ENCODE measurements around the gene GPC6.

GPC6 gene

DNA sequence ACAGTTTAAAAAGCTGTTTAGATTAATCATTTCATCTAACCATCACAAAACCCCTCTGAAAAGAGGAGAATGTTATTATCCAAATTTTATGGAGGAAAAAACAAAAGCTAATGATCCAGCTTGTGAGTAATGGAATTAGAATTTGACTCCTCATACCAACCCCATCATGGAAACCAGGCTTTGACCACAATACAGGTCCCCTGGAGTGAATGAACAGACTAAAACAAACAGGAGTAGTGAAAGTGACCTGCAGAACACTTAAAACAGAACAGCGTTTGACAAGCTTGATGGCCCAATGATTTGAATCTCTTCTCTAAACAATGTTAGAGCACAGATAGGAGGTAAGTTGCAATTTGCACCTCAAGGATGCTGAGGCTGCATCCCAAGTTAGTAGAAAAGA lies 1022.9 kb downstream of the GPC6 start:
- Histone ChIP-seq H3K4me3 (replicated peaks; ENCODE audit: insufficient read depth, low read length) (no peak overlapping the region), H3K27me3 (ENCODE audit: insufficient read depth, poor library complexity, severe bottlenecking) (no peaks in the 10 kb centered on the region), H3K27ac (replicated peaks) (no peak overlapping the region)
- TF ChIP-seq, protein P1, sequence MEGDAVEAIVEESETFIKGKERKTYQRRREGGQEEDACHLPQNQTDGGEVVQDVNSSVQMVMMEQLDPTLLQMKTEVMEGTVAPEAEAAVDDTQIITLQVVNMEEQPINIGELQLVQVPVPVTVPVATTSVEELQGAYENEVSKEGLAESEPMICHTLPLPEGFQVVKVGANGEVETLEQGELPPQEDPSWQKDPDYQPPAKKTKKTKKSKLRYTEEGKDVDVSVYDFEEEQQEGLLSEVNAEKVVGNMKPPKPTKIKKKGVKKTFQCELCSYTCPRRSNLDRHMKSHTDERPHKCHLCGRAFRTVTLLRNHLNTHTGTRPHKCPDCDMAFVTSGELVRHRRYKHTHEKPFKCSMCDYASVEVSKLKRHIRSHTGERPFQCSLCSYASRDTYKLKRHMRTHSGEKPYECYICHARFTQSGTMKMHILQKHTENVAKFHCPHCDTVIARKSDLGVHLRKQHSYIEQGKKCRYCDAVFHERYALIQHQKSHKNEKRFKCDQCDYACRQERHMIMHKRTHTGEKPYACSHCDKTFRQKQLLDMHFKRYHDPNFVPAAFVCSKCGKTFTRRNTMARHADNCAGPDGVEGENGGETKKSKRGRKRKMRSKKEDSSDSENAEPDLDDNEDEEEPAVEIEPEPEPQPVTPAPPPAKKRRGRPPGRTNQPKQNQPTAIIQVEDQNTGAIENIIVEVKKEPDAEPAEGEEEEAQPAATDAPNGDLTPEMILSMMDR (IDR thresholded peaks at IDR 0.05; ENCODE audit: insufficient read depth, low read length), result no peak
- TF ChIP-seq GABPA (IDR thresholded peaks at IDR 0.05; ENCODE audit: low read depth) (no peak), SPI1 (IDR thresholded peaks at IDR 0.05; ENCODE audit: borderline replicate concordance, low read depth) (no peak), POLR2AphosphoS5 (IDR thresholded peaks at IDR 0.05; ENCODE audit: low read depth) (no peak)
- TF ChIP-seq, protein P2, sequence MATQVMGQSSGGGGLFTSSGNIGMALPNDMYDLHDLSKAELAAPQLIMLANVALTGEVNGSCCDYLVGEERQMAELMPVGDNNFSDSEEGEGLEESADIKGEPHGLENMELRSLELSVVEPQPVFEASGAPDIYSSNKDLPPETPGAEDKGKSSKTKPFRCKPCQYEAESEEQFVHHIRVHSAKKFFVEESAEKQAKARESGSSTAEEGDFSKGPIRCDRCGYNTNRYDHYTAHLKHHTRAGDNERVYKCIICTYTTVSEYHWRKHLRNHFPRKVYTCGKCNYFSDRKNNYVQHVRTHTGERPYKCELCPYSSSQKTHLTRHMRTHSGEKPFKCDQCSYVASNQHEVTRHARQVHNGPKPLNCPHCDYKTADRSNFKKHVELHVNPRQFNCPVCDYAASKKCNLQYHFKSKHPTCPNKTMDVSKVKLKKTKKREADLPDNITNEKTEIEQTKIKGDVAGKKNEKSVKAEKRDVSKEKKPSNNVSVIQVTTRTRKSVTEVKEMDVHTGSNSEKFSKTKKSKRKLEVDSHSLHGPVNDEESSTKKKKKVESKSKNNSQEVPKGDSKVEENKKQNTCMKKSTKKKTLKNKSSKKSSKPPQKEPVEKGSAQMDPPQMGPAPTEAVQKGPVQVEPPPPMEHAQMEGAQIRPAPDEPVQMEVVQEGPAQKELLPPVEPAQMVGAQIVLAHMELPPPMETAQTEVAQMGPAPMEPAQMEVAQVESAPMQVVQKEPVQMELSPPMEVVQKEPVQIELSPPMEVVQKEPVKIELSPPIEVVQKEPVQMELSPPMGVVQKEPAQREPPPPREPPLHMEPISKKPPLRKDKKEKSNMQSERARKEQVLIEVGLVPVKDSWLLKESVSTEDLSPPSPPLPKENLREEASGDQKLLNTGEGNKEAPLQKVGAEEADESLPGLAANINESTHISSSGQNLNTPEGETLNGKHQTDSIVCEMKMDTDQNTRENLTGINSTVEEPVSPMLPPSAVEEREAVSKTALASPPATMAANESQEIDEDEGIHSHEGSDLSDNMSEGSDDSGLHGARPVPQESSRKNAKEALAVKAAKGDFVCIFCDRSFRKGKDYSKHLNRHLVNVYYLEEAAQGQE (IDR thresholded peaks at IDR 0.05; ENCODE audit: insufficient replicate concordance, low read depth), result no peak
- no peak for DNase-seq (ENCODE audit: low read depth in 1 of 2, low spot score in 1 of 2)

DNA sequence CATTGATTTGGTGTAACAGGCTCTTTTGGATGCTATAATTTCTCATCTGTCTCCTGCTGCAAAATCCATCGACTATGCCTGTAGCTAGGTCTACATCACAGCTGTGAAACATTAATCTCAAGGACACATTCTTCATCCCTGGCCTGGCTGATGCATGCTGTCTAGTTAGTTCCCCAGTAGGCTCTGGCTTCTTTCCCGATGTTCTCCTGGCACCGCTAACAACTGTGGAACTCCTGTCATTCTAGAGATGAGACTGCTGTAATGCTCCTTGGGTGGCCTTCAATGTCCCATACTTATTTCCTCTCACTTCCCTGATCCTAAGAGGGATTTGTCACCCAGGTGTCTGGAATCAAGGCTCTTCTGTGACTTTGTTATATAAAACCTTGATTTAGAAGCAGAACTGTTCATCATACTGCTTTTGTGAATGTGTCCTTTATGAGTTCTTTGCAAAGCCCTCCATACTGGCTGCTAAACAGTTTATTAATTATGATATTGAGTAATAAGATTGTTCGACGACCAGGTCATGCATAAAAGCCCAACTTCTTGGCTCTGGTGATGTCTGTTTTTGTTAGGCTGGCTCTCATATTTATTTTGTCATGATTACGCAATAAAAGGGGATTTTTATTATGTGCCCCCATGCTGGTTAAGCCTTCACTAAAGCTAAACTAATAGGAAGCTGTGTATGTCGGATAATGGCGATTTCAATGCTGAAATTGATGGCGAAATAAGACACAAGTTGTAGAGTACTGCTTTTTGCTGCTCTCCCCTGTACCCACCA lies 1025.4 kb downstream of the GPC6 start:
- H3K4me3 ChIP-seq (replicated peaks; ENCODE audit: insufficient read depth, low read length), result no peak overlapping the region
- H3K27me3 ChIP-seq (ENCODE audit: insufficient read depth, poor library complexity, severe bottlenecking), result no peaks in the 10 kb centered on the region
- no peak overlapping the region for H3K27ac ChIP-seq (replicated peaks)
- DNase-seq (ENCODE audit: low read depth in 1 of 2, low spot score in 1 of 2), result no peak
- TF ChIP-seq SPI1 (IDR thresholded peaks at IDR 0.05; ENCODE audit: borderline replicate concordance, low read depth) (no peak), POLR2AphosphoS5 (IDR thresholded peaks at IDR 0.05; ENCODE audit: low read depth) (no peak), GABPA (IDR thresholded peaks at IDR 0.05; ENCODE audit: low read depth) (no peak)
- TF ChIP-seq, protein P2 (IDR thresholded peaks at IDR 0.05; ENCODE audit: insufficient replicate concordance, low read depth), result no peak

DNA sequence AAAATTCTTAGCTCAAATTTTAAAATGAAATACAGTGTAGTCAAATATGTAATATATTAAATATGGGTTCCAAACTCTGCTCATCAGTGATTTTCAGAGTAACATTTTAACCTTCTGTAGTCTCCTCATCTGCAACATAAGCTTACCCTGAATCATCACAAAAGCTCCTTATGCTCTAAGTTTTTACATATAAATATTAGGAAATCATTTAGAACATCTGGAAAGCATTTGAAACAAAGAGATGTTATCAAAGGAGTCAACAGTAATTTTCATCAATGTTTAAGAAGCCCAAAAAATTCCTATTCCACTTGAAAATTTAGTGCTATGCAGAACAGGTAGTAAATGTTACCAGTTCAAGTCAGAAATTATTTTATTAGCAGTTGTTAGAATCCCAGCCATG lies 1028.1 kb downstream of the GPC6 start:
- no peak for DNase-seq (ENCODE audit: low read depth in 1 of 2, low spot score in 1 of 2)
- TF ChIP-seq GABPA (IDR thresholded peaks at IDR 0.05; ENCODE audit: low read depth), result no peak
- TF ChIP-seq SPI1 (IDR thresholded peaks at IDR 0.05; ENCODE audit: borderline replicate concordance, low read depth), result no peak
- TF ChIP-seq, protein P2 (IDR thresholded peaks at IDR 0.05; ENCODE audit: insufficient replicate concordance, low read depth), result no peak
- TF ChIP-seq, protein P1 (IDR thresholded peaks at IDR 0.05; ENCODE audit: insufficient read depth, low read length), result no peak
- no peak for TF ChIP-seq POLR2AphosphoS5 (IDR thresholded peaks at IDR 0.05; ENCODE audit: low read depth)
- no peak overlapping the region for H3K4me3 ChIP-seq (replicated peaks; ENCODE audit: insufficient read depth, low read length)
- no peaks in the 10 kb centered on the region for H3K27me3 ChIP-seq (ENCODE audit: insufficient read depth, poor library complexity, severe bottlenecking)
- no peak overlapping the region for H3K27ac ChIP-seq (replicated peaks)

Measured in HL-60 (cell line).